GM23338 (cell line): ENCODE results near the gene EHD1. TPM values are rescaled to one million over a fixed set of nuclear protein-coding genes. Genes with fewer than 3 reads are reported as not detected.

ENCODE experiments used
- ATAC-seq: fragments of 200-7000 bp; cut with Tn5 transposase; 3 replicates; pipeline ENCODE4 v1.9.1; 2020
- DNase-seq: peaks from one replicate; pipeline ENCODE4 v3.0.0-alpha.2; 2015; ENCODE audit warnings: low spot score
- H2AFZ ChIP-seq: fragments of 200-600 bp; sonication (generic); 2 replicates; pipeline ENCODE4 v1.8.0; 2016; ENCODE audit warnings: antibody characterized with exemption, mild to moderate bottlenecking, moderate library complexity
- H3F3A ChIP-seq: fragments of 200-600 bp; sonication (generic); replicated peaks from 2 replicates; pipeline ENCODE4 v1.8.0; 2017; ENCODE audit warnings: antibody characterized with exemption, mixed run types, low read depth
- H3K27ac ChIP-seq: fragments of 200-600 bp; sonication (generic); 2 replicates; pipeline ENCODE4 v1.6.1; 2016; ENCODE audit warnings: low read depth
- H3K27me3 ChIP-seq: fragments of 200-600 bp; sonication (generic); 2 replicates; pipeline ENCODE4 v1.8.0; 2016; ENCODE audit warnings: mild to moderate bottlenecking, mixed run types, moderate library complexity; ENCODE audit not compliant: insufficient read depth
- H3K36me3 ChIP-seq: fragments of 200-600 bp; sonication (generic); 2 replicates; pipeline ENCODE4 v1.8.0; 2016; ENCODE audit warnings: mild to moderate bottlenecking; ENCODE audit not compliant: insufficient read depth
- H3K4me1 ChIP-seq: fragments of 200-600 bp; sonication (generic); 2 replicates; pipeline ENCODE4 v1.8.0; 2016; ENCODE audit warnings: mild to moderate bottlenecking, moderate library complexity; ENCODE audit not compliant: insufficient read depth
- H3K4me2 ChIP-seq: fragments of 200-600 bp; sonication (generic); 2 replicates; pipeline ENCODE4 v1.7.1; 2017; ENCODE audit warnings: mixed run types
- H3K4me3 ChIP-seq: fragments of 200-600 bp; sonication (generic); 2 replicates; pipeline ENCODE4 v1.6.1; 2016; ENCODE audit warnings: mixed run types
- H3K79me2 ChIP-seq: fragments of 200-600 bp; sonication (generic); replicated peaks from 2 replicates; pipeline ENCODE4 v1.8.0; 2017; ENCODE audit warnings: mild to moderate bottlenecking; ENCODE audit not compliant: insufficient read depth
- H3K9me2 ChIP-seq: fragments of 200-600 bp; sonication (generic); 2 replicates; pipeline ENCODE4 v1.8.0; 2017; ENCODE audit not compliant: insufficient read depth
- H4K20me1 ChIP-seq: fragments of 200-600 bp; sonication (generic); replicated peaks from 2 replicates; pipeline ENCODE4 v1.8.0; 2017; ENCODE audit warnings: mild to moderate bottlenecking; ENCODE audit not compliant: insufficient read depth
- H3K27ac Mint-ChIP-seq: 2 replicates; pipeline ENCODE4 v1.8.0; 2020; ENCODE audit warnings: inconsistent platforms, mild to moderate bottlenecking, moderate library complexity, mixed read lengths
- H3K27me3 Mint-ChIP-seq: 3 replicates; pipeline ENCODE4 v1.8.0; 2022; ENCODE audit warnings: low read depth, mild to moderate bottlenecking, moderate library complexity, mixed read lengths, inconsistent platforms; ENCODE audit not compliant: insufficient read depth, poor library complexity
- H3K36me3 Mint-ChIP-seq: 3 replicates; pipeline ENCODE4 v1.8.0; 2021; ENCODE audit warnings: low read depth, mild to moderate bottlenecking, inconsistent platforms, moderate library complexity, mixed read lengths
- H3K4me1 Mint-ChIP-seq: 3 replicates; pipeline ENCODE4 v1.8.0; 2020; ENCODE audit warnings: mild to moderate bottlenecking, inconsistent platforms, mixed read lengths
- H3K4me3 Mint-ChIP-seq: 3 replicates; pipeline ENCODE4 v1.8.0; 2021; ENCODE audit warnings: moderate library complexity, mild to moderate bottlenecking, inconsistent platforms, mixed read lengths
- H3K9me3 Mint-ChIP-seq: 3 replicates; pipeline ENCODE4 v1.8.0; 2020; ENCODE audit warnings: moderate library complexity, mild to moderate bottlenecking, inconsistent platforms, mixed read lengths
- CREB1 ChIP-seq: fragments of 250-450 bp; sonication (Bioruptor Pico); IDR thresholded peaks from 2 replicates; pipeline ENCODE4 v1.5.0; 2020; ENCODE audit warnings: low read depth, mild to moderate bottlenecking, moderate library complexity
- EZH2 ChIP-seq: fragments of 200-600 bp; sonication (generic); IDR thresholded peaks from one replicate; pipeline ENCODE4 v1.8.0; 2017; ENCODE audit warnings: antibody characterized with exemption, mild to moderate bottlenecking, low read depth; ENCODE audit not compliant: unreplicated experiment
- EZH2phosphoT487 ChIP-seq: fragments of 200-600 bp; sonication (generic); IDR thresholded peaks from one replicate; pipeline ENCODE4 v1.8.1; 2018; ENCODE audit warnings: antibody characterized with exemption; ENCODE audit not compliant: unreplicated experiment
- JUNB ChIP-seq: IDR thresholded peaks from one replicate; pipeline ENCODE4 v1.6.1; 2016; ENCODE audit warnings: antibody characterized with exemption; ENCODE audit not compliant: unreplicated experiment
- POLR2AphosphoS5 ChIP-seq: IDR thresholded peaks from 2 replicates; pipeline ENCODE4 v1.6.1; 2016; ENCODE audit warnings: antibody characterized with exemption, low read depth
- STAT1 ChIP-seq: IDR thresholded peaks from one replicate; pipeline ENCODE4 v1.6.1; 2016; ENCODE audit warnings: antibody characterized with exemption; ENCODE audit not compliant: unreplicated experiment
- ZNF114 ChIP-seq: fragments of 250-450 bp; sonication (Bioruptor Pico); IDR thresholded peaks from 2 replicates; pipeline ENCODE4 v1.5.0; 2020; ENCODE audit warnings: mild to moderate bottlenecking, moderate library complexity
- ZNF331 ChIP-seq: fragments of 250-450 bp; sonication (Bioruptor Pico); IDR thresholded peaks from 2 replicates; pipeline ENCODE4 v1.5.0; 2020; ENCODE audit warnings: low read depth, mild to moderate bottlenecking, moderate library complexity
- polyA plus RNA-seq: library from polyadenylated mRNA; unstranded; fragments of >200 nt; fragmentation: Nextera tagmentation; extraction: Ambion mirVana; gene quantifications from 2 replicates; pipeline ENCODE4 v1.2.1, GENCODE V29; 2016
- total RNA-seq: library from RNA; depleted of rRNA; stranded (reverse); fragments of >200 nt; shearing (Covaris generic); gene quantifications from 2 replicates; pipeline ENCODE4 v1.2.3, GENCODE V29; 2014
- TF ChIP-seq, protein P1 (sequence below): IDR thresholded peaks from one replicate; pipeline ENCODE4 v1.6.1; 2018; ENCODE audit warnings: antibody characterized with exemption; ENCODE audit not compliant: unreplicated experiment
- TF ChIP-seq, protein P2 (sequence below): IDR thresholded peaks from 2 replicates; pipeline ENCODE4 v1.6.1; 2016; ENCODE audit warnings: antibody characterized with exemption

Gene EHD1
- total and polyA plus RNA-seq, 2 experiments from 2014 or later, result 16.7 to 69.7 TPM

DNA sequence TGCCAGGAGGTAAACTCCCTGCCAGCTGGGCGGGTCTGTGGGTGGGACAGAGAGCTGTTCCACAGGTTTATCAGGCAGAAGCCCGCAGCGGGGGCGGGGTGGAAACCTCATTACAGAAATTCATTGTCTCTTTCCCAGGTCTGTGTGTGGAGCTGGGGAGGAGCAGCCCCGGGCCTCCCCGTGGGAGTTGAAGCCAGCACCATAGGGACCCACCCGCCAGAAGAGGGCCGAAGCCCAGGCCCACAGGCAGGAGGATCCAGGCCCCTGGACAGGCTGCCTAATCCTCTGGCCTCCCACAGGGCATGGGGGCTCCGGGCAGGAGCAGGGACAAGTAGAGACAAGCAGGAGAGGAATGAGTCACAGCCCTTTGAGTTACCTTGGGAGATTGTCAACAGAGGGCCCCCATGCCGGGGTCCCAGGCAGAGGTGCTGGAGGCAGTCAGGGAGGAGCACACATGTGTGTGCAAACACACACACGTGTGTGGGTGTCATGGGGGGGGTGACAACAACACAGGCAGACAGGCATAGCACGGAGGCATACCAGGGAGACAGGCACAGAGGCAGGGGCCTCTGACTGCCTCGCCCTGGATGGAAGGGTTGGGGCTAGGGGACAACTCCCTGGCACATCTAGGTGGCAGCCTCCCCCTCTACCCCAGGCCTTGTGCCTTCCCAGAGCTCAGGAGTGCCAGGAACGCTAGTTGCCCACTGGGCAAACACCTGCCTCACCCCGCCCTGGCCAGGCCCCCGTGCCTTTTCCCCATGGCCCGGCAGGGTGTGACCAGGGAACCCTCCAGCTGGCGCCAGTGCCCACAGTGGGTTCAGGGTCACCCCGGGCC, 35.4 kb downstream of the EHD1 start:
- Mint-ChIP-seq H3K4me3 (peak overlapping the region; percentile 84), H3K4me1 (peaks cover 31% of the 10 kb centered on the region), H3K36me3 (peaks cover 4% of the 10 kb centered on the region; the same call in 2 of the 3 replicates), H3K27ac (peak overlapping the region; percentile 76), H3K27me3 (peaks cover 13% of the 10 kb centered on the region), H3K9me3 (no peaks in the 10 kb centered on the region)
- ATAC-seq, result peak; percentile 3
- Histone ChIP-seq H2AFZ (no peak overlapping the region), H3K4me2 (peak overlapping the region; percentile 93), H3K36me3 (no peaks in the 10 kb centered on the region), H3K9me2 (no peaks in the 10 kb centered on the region), H3K79me2 (no peaks in the 10 kb centered on the region), H3K4me1 (peaks cover 12% of the 10 kb centered on the region), H3K4me3 (peak overlapping the region; percentile 86; the same call in 1 of the 2 replicates), H3K27me3 (no peaks in the 10 kb centered on the region), H3F3A (no peaks in the 10 kb centered on the region), H3K27ac (no peak overlapping the region), H4K20me1 (no peaks in the 10 kb centered on the region)
- DNase-seq, result no peak
- no peak for TF ChIP-seq POLR2AphosphoS5
- no peak for TF ChIP-seq ZNF114 (CRISPR knock-in tag)
- no peak for TF ChIP-seq STAT1
- no peak for TF ChIP-seq JUNB
- TF ChIP-seq, protein P1, sequence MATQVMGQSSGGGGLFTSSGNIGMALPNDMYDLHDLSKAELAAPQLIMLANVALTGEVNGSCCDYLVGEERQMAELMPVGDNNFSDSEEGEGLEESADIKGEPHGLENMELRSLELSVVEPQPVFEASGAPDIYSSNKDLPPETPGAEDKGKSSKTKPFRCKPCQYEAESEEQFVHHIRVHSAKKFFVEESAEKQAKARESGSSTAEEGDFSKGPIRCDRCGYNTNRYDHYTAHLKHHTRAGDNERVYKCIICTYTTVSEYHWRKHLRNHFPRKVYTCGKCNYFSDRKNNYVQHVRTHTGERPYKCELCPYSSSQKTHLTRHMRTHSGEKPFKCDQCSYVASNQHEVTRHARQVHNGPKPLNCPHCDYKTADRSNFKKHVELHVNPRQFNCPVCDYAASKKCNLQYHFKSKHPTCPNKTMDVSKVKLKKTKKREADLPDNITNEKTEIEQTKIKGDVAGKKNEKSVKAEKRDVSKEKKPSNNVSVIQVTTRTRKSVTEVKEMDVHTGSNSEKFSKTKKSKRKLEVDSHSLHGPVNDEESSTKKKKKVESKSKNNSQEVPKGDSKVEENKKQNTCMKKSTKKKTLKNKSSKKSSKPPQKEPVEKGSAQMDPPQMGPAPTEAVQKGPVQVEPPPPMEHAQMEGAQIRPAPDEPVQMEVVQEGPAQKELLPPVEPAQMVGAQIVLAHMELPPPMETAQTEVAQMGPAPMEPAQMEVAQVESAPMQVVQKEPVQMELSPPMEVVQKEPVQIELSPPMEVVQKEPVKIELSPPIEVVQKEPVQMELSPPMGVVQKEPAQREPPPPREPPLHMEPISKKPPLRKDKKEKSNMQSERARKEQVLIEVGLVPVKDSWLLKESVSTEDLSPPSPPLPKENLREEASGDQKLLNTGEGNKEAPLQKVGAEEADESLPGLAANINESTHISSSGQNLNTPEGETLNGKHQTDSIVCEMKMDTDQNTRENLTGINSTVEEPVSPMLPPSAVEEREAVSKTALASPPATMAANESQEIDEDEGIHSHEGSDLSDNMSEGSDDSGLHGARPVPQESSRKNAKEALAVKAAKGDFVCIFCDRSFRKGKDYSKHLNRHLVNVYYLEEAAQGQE, result no peak
- no peak for TF ChIP-seq CREB1
- TF ChIP-seq ZNF331, result no peak
- TF ChIP-seq, protein P2, sequence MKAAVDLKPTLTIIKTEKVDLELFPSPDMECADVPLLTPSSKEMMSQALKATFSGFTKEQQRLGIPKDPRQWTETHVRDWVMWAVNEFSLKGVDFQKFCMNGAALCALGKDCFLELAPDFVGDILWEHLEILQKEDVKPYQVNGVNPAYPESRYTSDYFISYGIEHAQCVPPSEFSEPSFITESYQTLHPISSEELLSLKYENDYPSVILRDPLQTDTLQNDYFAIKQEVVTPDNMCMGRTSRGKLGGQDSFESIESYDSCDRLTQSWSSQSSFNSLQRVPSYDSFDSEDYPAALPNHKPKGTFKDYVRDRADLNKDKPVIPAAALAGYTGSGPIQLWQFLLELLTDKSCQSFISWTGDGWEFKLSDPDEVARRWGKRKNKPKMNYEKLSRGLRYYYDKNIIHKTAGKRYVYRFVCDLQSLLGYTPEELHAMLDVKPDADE, result no peak

DNA sequence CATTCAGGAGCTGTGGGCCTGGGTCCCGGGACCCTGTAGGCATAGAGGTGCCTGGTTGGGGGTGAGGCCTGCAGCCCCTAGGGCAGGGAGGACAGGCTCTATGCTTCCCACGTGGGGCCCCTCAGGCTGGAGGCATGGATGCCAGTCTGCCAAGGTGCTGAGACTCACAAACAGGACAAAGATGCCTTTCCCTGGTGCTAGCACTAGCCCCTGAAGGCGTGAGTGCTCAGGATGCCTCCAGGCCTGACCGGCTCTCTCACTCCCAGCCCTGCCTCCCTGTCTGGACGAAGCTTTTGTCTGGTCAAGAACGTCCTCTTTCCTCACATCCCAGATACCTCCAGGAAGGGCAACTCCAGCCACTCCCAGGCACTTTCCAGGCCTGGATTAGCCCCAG, 36.1 kb downstream of the EHD1 start:
- H3K27me3 ChIP-seq, result no peaks in the 10 kb centered on the region
- H3F3A ChIP-seq, result no peaks in the 10 kb centered on the region
- H3K4me3 Mint-ChIP-seq, result 0 out of 3 replicates have a peak overlapping the region, but pooled peaks have one; percentile 10
- H3K4me1 Mint-ChIP-seq, result peaks cover 31% of the 10 kb centered on the region
- H3K27me3 Mint-ChIP-seq, result peaks cover 13% of the 10 kb centered on the region
- ATAC-seq (no peak), DNase-seq (no peak)
- no peaks in the 10 kb centered on the region for H3K79me2 ChIP-seq
- peaks cover 4% of the 10 kb centered on the region; the same call in 2 of the 3 replicates for H3K36me3 Mint-ChIP-seq
- no peaks in the 10 kb centered on the region for H4K20me1 ChIP-seq
- H3K4me3 ChIP-seq, result no peak overlapping the region
- peak overlapping the region; percentile 76 for H3K27ac Mint-ChIP-seq
- H3K9me2 ChIP-seq, result no peaks in the 10 kb centered on the region
- no peaks in the 10 kb centered on the region for H3K36me3 ChIP-seq
- peak overlapping the region; percentile 60 for H3K4me2 ChIP-seq
- peaks cover 12% of the 10 kb centered on the region for H3K4me1 ChIP-seq
- peak overlapping the region; percentile 50; the same call in 1 of the 2 replicates for H3K27ac ChIP-seq
- no peaks in the 10 kb centered on the region for H3K9me3 Mint-ChIP-seq
- no peak overlapping the region for H2AFZ ChIP-seq
- TF ChIP-seq, protein P1, result no peak
- TF ChIP-seq STAT1, result no peak
- TF ChIP-seq EZH2, result no peak
- TF ChIP-seq EZH2phosphoT487, result no peak
